Transverse colon (tissue), 4 donors: ENCODE data around the gene MAFG. TPM values are rescaled to one million over a fixed set of nuclear protein-coding genes. Genes with fewer than 3 reads are reported as not detected.

Experiments used
- DNase-seq: peaks from one replicate; pipeline ENCODE4 v3.0.0-alpha.2; 2019
- H3K27ac ChIP-seq, 4 donors: fragments of 200-600 bp; sonication (generic); 2 replicates each; pipeline ENCODE4 v1.5.1; 2016 to 2018; ENCODE audit warnings: inconsistent platforms in 4 of 4
- H3K27me3 ChIP-seq: fragments of 200-600 bp; sonication (generic); 2 replicates; pipeline ENCODE4 v1.5.1; 2017; ENCODE audit warnings: inconsistent platforms
- H3K36me3 ChIP-seq, 4 donors: fragments of 200-600 bp; sonication (generic); 2 replicates each; pipeline ENCODE4 v1.5.1; 2017 to 2019; ENCODE audit warnings: inconsistent platforms in 4 of 4
- H3K4me1 ChIP-seq, 4 donors: fragments of 200-600 bp; sonication (generic); 2 replicates each; pipeline ENCODE4 v1.5.1; 2017 to 2020; ENCODE audit warnings: inconsistent platforms in 4 of 4
- H3K4me3 ChIP-seq, 4 donors: fragments of 200-600 bp; sonication (generic); 1 replicate in 1 of 4; 2 replicates in 3 of 4; pipeline versions ENCODE4 v1.5.1 to v1.6.1; 2017 to 2019; ENCODE audit warnings: inconsistent platforms in 4 of 4
- H3K9me3 ChIP-seq, 2 donors: fragments of 200-600 bp; sonication (generic); 2 replicates each; pipeline ENCODE4 v1.5.1; 2017 to 2019; ENCODE audit warnings: inconsistent platforms in 2 of 2
- CTCF ChIP-seq, 5 experiments: fragments of 200-600 bp in 3 of 5; fragments of 450-650 bp in 2 of 5; sonication (generic) in 3 of 5; IDR thresholded peaks; 1 replicate in 2 of 5; 2 replicates in 3 of 5; pipeline ENCODE4 v1.5.1; 2016 to 2017; ENCODE audit warnings: antibody characterized with exemption in 5 of 5, inconsistent platforms in 3 of 5, mild to moderate bottlenecking in 2 of 5, moderate library complexity in 1 of 5
- EP300 ChIP-seq: sonication (generic); formaldehyde crosslinking; IDR thresholded peaks from one replicate; pipeline ENCODE4 v1.6.1; 2017; ENCODE audit warnings: antibody characterized with exemption, low read depth
- POLR2A ChIP-seq: fragments of 450-650 bp; IDR thresholded peaks from one replicate; pipeline ENCODE4 v1.6.1; 2016; ENCODE audit warnings: antibody characterized with exemption, mild to moderate bottlenecking, moderate library complexity
- POLR2AphosphoS5 ChIP-seq, 3 donors: sonication (generic); formaldehyde crosslinking; IDR thresholded peaks; one replicate each; pipeline ENCODE4 v1.6.1; 2016; ENCODE audit warnings: antibody characterized with exemption in 3 of 3
- WGBS, 2 donors: methylation state at CpG; one replicate each; pipeline ENCODE4 v1.1.5; 2018; ENCODE audit warnings: low coverage in 1 of 2; 5-methylcytosine and 5-hydroxymethylcytosine counted together
- in situ Hi-C, 4 donors: fragments of 200-750 bp; cut with MboI; loops; one replicate each; pipeline versions ENCODE4 v1.15.0 to v1.15.1; 2017; ENCODE audit warnings: low sequenced_read_pairs in 3 of 4, low pct_ligation_motif_present in 1 of 4, low pct_unique_long_range_greater_than_20kb in 1 of 4
- intact Hi-C: fragments of 100-400 bp; cut with DNase I; formaldehyde crosslinking; loops from one replicate; pipeline ENCODE4 v1.15.1; 2023; ENCODE audit warnings: low total_unique reads
- total RNA-seq, 4 donors: library from RNA; depleted of rRNA; stranded (reverse); fragments of >200 nt; gene quantifications; one replicate each; pipeline ENCODE4 v1.1.0, GENCODE V29; 2016

MAFG gene
- total RNA-seq, 4 donors from 2014 or later: 22.4 to 34.4 (median 24.3) TPM

DNA sequence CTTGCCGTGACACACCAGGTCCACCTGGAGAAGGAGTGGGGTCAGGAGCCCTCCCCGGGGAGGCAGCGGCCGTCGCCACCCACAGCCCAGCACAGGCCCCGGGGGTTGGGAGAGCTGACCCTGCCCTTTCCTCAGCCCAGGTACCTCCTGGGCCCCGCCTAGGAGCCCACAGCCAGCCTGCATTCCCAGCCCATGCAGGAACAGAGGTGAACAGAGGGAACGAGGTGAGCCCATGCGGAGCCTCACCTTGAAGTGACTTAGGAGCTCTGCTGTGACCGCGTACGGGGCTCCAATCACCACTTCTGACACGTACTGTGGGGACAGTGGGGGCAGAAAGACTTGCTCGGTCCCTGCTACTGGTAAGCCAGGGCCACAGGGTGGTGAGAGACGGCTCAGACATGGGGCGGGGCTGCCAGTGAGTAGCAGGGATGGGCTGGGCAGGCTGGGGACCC lies 22.1 kb downstream of the MAFG start:
- intact Hi-C loops: no loop called here
- in situ Hi-C loops: no loop called here
- no peak overlapping the region for H3K4me3 ChIP-seq
- DNase-seq: no peak
- H3K36me3 ChIP-seq: no peaks in the 10 kb centered on the region
- 90% methylated on average over 15 of the region's 16 CpGs; no CpG with 5 or more reads in 1 of the 2 donors for WGBS, 2 donors
- no peaks in the 10 kb centered on the region for H3K9me3 ChIP-seq
- no peak overlapping the region for H3K27ac ChIP-seq
- peaks cover 19 to 24% (median 21%) of the 10 kb centered on the region in 4 donors for H3K4me1 ChIP-seq
- TF ChIP-seq EP300 (no peak), POLR2A (no peak), POLR2AphosphoS5 (IDR thresholded peaks at IDR 0.05) (no peak), CTCF (IDR thresholded peaks at IDR 0.05) (no peak)
- peaks cover 21% of the 10 kb centered on the region for H3K27me3 ChIP-seq

DNA sequence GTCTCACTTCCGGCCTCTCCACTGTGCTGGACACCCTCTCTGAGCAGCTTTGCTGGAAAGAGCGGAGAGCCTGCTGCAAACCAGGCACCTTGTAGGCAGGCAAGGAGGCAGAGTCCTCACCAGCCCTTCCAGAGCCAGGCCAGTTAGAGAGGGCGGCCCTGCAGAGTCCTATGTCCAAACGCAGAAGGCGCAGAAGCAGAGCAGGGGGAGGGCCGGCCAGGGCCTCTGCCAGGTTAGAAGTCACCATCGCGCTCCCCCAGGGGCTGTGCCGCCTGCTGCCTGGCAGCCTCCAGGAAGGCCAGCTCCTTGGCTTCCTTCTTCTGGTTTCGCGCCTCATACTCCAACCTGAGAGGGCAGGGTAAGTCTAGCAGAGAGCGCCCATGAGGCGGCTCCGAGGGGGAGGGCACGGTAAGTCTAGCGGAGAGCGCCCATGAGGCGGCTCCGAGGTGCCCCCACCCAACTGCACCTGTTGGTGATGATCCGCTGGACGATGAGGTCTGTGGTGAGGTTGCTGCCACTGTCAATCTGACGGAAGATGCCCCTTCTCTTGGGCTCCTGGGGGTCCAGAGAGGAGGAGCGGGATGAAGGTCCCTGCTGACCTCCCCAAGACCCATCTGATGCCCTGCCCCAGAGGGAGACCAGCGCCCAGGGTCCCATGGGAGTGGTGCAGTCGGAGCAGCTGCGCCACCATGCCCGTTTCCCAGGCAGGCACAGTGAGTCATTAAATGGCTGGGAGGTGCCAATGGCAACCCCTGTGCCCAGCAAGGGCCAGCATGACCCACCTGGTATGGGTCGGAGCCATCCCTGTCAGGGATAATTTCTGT lies 22.7 kb downstream of the MAFG start:
- intact Hi-C loops (no loop called here), in situ Hi-C loops (no loop called here)
- Histone ChIP-seq H3K36me3 (peaks cover 0 to 4% (median 0%) of the 10 kb centered on the region in 4 donors), H3K4me3 (no peak overlapping the region), H3K27ac (no peak overlapping the region), H3K4me1 (peaks cover 13 to 18% (median 15%) of the 10 kb centered on the region in 4 donors), H3K27me3 (peaks cover 21% of the 10 kb centered on the region), H3K9me3 (no peaks in the 10 kb centered on the region)
- no peak for DNase-seq
- 92% methylated on average over 27 of the region's 28 CpGs; no CpG with 5 or more reads in 1 of the 2 donors for WGBS, 2 donors
- TF ChIP-seq CTCF (IDR thresholded peaks at IDR 0.05) (no peak), POLR2AphosphoS5 (IDR thresholded peaks at IDR 0.05) (no peak), EP300 (no peak), POLR2A (no peak)

DNA sequence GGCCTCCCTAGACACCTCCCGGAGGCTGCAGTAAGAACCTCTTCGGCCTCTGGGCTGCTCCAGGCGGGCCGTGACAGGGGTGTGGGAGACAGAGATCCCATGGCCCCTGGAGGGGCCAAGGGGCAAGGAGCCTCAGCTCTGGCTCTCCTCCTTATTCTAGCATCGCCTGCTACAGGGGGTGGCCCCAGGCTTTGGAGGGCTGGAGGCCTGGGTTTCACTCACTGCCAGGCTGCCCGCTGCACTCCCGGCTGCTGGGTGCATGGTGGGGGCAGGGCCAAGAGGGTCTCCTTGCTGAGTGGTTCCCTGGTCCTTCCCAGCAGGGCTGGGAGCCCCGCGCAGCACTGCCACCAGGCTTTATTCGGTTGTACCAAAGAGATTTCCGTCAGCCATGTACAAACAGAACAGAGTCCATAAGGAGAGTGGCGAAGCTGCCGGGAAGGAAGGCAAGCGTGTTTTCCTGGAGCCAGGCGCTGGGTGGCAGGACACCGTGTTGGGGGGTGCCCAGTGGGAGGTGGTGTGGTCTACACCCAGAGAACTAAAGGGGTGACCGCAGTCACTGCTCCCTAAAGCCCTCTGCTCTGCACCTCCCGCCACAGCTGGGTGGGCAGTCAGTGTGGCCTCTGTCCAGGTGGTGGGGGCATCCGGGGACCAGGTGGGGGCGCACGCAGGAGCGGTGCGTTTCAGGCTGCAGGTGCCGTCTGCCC lies 23.5 kb downstream of the MAFG start:
- WGBS, 2 donors: 96% methylated on average over 22 of the region's 24 CpGs; no CpG with 5 or more reads in 1 of the 2 donors
- peaks cover 0 to 5% (median 0%) of the 10 kb centered on the region in 4 donors for H3K36me3 ChIP-seq
- peaks cover 21% of the 10 kb centered on the region for H3K27me3 ChIP-seq
- in situ Hi-C loops (no loop called here), intact Hi-C loops (no loop called here)
- no peaks in the 10 kb centered on the region for H3K9me3 ChIP-seq
- no peak for TF ChIP-seq POLR2AphosphoS5 (IDR thresholded peaks at IDR 0.05)
- TF ChIP-seq POLR2A: no peak
- TF ChIP-seq CTCF (IDR thresholded peaks at IDR 0.05): no peak
- no peak for TF ChIP-seq EP300
- H3K27ac ChIP-seq: no peak overlapping the region
- peaks cover 10 to 17% (median 13%) of the 10 kb centered on the region in 4 donors for H3K4me1 ChIP-seq
- H3K4me3 ChIP-seq: no peak overlapping the region
- DNase-seq: no peak

- H3K4me3 ChIP-seq: no peak overlapping the region
- peaks cover 10 to 17% (median 13%) of the 10 kb centered on the region in 4 donors for H3K4me1 ChIP-seq
- in situ Hi-C loops (no loop called here), intact Hi-C loops (no loop called here)
- no peak for DNase-seq
- peaks cover 0 to 5% (median 0%) of the 10 kb centered on the region in 4 donors for H3K36me3 ChIP-seq
- no peak overlapping the region for H3K27ac ChIP-seq
- TF ChIP-seq CTCF (IDR thresholded peaks at IDR 0.05) (no peak), POLR2AphosphoS5 (IDR thresholded peaks at IDR 0.05) (no peak), EP300 (no peak), POLR2A (no peak)
- 94% methylated on average over 10 of the region's 10 CpGs; no CpG with 5 or more reads in 1 of the 2 donors for WGBS, 2 donors
- H3K27me3 ChIP-seq: peaks cover 21% of the 10 kb centered on the region
- H3K9me3 ChIP-seq: no peaks in the 10 kb centered on the region
Observed at GRCh38 chr17:81903415-81903831, 24.1 kb downstream of the MAFG start.
